Loucy (cell line): ENCODE measurements around the gene MYOF.

Experiments
- H2AFZ ChIP-seq: fragments of 200-600 bp; sonication (generic); 2 replicates; pipeline ENCODE4 v1.6.0; 2016; ENCODE audit warnings: antibody characterized with exemption, mild to moderate bottlenecking, low read length, moderate library complexity
- H3F3A ChIP-seq: fragments of 200-600 bp; 2 replicates; pipeline ENCODE4 v1.6.0; 2016; ENCODE audit warnings: antibody characterized with exemption, low read depth, mild to moderate bottlenecking
- H3K27me3 ChIP-seq: fragments of 200-600 bp; sonication (generic); 2 replicates; pipeline ENCODE4 v1.6.1; 2014; ENCODE audit warnings: low read length, mild to moderate bottlenecking; ENCODE audit not compliant: insufficient read depth, poor library complexity, severe bottlenecking
- H3K36me3 ChIP-seq: fragments of 200-600 bp; sonication (generic); 2 replicates; pipeline ENCODE4 v1.6.1; 2016; ENCODE audit warnings: low read length; ENCODE audit not compliant: insufficient read depth
- H3K4me1 ChIP-seq: fragments of 200-600 bp; sonication (generic); 2 replicates; pipeline ENCODE4 v1.5.1; 2014; ENCODE audit warnings: low read length, mild to moderate bottlenecking; ENCODE audit not compliant: insufficient read depth, poor library complexity, severe bottlenecking
- H3K4me2 ChIP-seq: fragments of 200-600 bp; sonication (generic); 2 replicates; pipeline ENCODE4 v1.6.0; 2014; ENCODE audit warnings: antibody characterized with exemption, low read length, low read depth, mild to moderate bottlenecking; ENCODE audit not compliant: poor library complexity, severe bottlenecking
- H3K4me3 ChIP-seq: fragments of 200-600 bp; sonication (generic); 2 replicates; pipeline ENCODE4 v1.5.1; 2014; ENCODE audit warnings: low read length, mild to moderate bottlenecking, mixed read lengths; ENCODE audit not compliant: poor library complexity, severe bottlenecking
- H3K79me2 ChIP-seq: fragments of 200-600 bp; sonication (generic); 2 replicates; pipeline ENCODE4 v1.6.1; 2014; ENCODE audit warnings: low read length; ENCODE audit not compliant: insufficient read depth
- H3K9ac ChIP-seq: fragments of 200-600 bp; sonication (generic); 2 replicates; pipeline ENCODE4 v1.6.0; 2014; ENCODE audit warnings: mild to moderate bottlenecking, low read depth, low read length, moderate library complexity; ENCODE audit not compliant: poor library complexity, severe bottlenecking
- H3K9me2 ChIP-seq: fragments of 200-600 bp; sonication (generic); replicated peaks from 2 replicates; pipeline ENCODE4 v1.6.1; 2016; ENCODE audit warnings: low read depth, low read length, mixed read lengths
- H3K9me3 ChIP-seq: fragments of 200-600 bp; sonication (generic); 2 replicates; pipeline ENCODE4 v1.6.1; 2014; ENCODE audit warnings: mild to moderate bottlenecking, antibody characterized with exemption, low read length, low read depth; ENCODE audit not compliant: insufficient read depth
- H4K20me1 ChIP-seq: fragments of 200-600 bp; sonication (generic); 2 replicates; pipeline ENCODE4 v1.6.0; 2014; ENCODE audit warnings: antibody characterized with exemption, low read length, mild to moderate bottlenecking; ENCODE audit not compliant: insufficient read depth, poor library complexity, severe bottlenecking
- EZH2phosphoT487 ChIP-seq: fragments of 200-600 bp; IDR thresholded peaks from 2 replicates; pipeline ENCODE4 v1.6.1; 2018; ENCODE audit warnings: antibody characterized with exemption, mild to moderate bottlenecking, moderate library complexity, borderline replicate concordance
- TF ChIP-seq, protein P1 (sequence below): fragments of 200-600 bp; sonication (generic); conservative IDR thresholded peaks from 2 replicates; pipeline ENCODE4 v1.5.1; 2014; ENCODE audit warnings: mild to moderate bottlenecking, antibody characterized with exemption, low read length

Gene MYOF

DNA sequence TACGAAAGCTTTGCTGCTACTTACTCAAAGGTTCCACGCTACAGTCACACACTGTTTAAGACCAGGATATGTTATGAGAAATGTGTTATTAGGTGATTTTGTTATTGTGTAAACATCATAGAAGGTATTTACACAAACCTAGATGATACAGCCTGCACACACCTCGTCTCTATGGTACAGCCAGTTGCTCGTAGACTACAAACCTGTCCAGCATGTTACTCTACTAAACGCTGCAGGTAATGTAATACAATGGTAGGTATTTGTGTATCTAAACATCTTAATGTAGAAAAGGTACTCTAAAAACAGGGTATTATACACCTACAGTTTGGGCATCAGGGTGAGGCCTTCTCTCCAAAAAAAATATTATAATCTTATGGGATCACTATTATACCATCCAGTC, 181.2 kb downstream of the MYOF start:
- Histone ChIP-seq H3K79me2 (no peaks in the 10 kb centered on the region), H3K9me3 (no peaks in the 10 kb centered on the region), H3K9me2 (no peaks in the 10 kb centered on the region), H3K36me3 (no peaks in the 10 kb centered on the region), H4K20me1 (no peaks in the 10 kb centered on the region), H2AFZ (no peak overlapping the region), H3F3A (no peaks in the 10 kb centered on the region), H3K4me1 (no peaks in the 10 kb centered on the region), H3K4me3 (no peak overlapping the region), H3K27me3 (no peaks in the 10 kb centered on the region), H3K9ac (no peak overlapping the region), H3K4me2 (no peak overlapping the region)
- TF ChIP-seq EZH2phosphoT487 = no peak
- TF ChIP-seq, protein P1, sequence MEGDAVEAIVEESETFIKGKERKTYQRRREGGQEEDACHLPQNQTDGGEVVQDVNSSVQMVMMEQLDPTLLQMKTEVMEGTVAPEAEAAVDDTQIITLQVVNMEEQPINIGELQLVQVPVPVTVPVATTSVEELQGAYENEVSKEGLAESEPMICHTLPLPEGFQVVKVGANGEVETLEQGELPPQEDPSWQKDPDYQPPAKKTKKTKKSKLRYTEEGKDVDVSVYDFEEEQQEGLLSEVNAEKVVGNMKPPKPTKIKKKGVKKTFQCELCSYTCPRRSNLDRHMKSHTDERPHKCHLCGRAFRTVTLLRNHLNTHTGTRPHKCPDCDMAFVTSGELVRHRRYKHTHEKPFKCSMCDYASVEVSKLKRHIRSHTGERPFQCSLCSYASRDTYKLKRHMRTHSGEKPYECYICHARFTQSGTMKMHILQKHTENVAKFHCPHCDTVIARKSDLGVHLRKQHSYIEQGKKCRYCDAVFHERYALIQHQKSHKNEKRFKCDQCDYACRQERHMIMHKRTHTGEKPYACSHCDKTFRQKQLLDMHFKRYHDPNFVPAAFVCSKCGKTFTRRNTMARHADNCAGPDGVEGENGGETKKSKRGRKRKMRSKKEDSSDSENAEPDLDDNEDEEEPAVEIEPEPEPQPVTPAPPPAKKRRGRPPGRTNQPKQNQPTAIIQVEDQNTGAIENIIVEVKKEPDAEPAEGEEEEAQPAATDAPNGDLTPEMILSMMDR = no peak

DNA sequence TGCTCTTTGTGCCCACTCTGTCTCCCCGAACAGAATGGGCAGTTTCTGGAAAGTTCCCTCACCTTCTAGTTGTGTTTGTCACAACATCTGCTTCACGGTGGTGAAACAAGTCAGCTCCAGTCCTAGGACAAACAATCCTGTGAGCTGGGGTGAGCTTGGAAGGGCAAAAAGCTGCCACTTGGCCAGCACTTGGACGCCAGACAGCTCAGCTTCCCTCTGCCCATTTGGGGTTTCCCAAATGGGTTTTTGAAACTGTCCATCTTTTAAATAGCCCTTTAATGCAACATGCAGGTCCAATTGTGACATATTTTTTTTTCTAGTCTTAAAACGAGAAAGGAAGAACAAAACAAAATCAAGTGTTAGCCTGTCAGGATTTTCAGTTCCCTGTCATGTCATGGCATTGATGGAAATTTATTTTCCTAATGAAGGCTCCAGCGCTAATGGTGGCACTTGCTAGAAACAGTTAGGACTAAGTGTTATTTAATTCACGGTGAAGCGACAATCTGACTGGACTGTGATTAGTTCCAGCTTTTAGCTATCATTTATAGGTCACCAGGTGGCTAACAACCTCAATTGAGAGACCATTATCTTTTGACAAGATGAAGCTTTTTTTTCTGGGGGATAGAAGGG, 181.7 kb downstream of the MYOF start:
- H3F3A ChIP-seq = no peaks in the 10 kb centered on the region
- no peaks in the 10 kb centered on the region for H3K36me3 ChIP-seq
- no peaks in the 10 kb centered on the region for H3K27me3 ChIP-seq
- no peaks in the 10 kb centered on the region for H3K9me2 ChIP-seq
- H3K4me1 ChIP-seq = no peaks in the 10 kb centered on the region
- no peak overlapping the region for H3K4me2 ChIP-seq
- H4K20me1 ChIP-seq = no peaks in the 10 kb centered on the region
- no peaks in the 10 kb centered on the region for H3K9me3 ChIP-seq
- H3K79me2 ChIP-seq = no peaks in the 10 kb centered on the region
- H3K4me3 ChIP-seq = no peak overlapping the region
- no peak overlapping the region for H2AFZ ChIP-seq
- no peak for TF ChIP-seq EZH2phosphoT487
- TF ChIP-seq, protein P1 = no peak
- H3K9ac ChIP-seq = no peak overlapping the region

DNA sequence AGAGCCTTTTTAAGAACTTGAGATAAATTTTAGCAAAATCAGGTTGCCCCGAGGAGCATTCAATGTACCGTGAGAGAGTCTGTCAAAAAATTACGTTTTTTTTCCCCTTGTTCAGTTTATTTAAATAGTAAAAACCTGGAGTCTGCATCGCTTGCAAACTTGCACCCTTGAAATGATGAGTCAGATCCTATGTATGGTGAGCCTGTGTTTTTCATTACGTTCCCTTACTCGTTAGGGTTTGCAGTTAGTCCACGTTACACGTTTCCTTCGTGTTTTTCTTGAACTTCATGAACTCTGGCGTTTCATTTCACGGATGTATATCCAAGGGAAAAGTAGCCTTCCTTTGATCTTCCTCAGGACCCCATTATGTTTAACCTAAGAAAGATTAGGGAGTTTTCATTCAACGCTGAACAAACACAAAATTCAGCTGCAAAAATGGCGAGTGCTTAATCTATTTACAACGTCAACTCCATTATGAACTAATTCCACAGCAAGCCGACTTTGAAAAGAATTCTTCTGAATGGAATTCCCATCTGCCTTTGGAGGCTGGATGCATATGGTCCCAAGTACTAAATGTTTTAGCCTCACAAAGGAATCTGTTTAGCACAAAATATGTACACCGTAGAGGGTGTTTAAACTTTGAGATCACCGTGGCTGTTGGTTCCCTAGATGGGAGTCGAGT, 182.4 kb downstream of the MYOF start:
- H3K4me3 ChIP-seq = no peak overlapping the region
- TF ChIP-seq, protein P1 = no peak
- no peak for TF ChIP-seq EZH2phosphoT487

More for the DNA sequence above, 182.4 kb downstream of the MYOF start:
- H2AFZ ChIP-seq = no peak overlapping the region
- H3K4me1 ChIP-seq = no peaks in the 10 kb centered on the region
- H3K27me3 ChIP-seq = no peaks in the 10 kb centered on the region
- H4K20me1 ChIP-seq = no peaks in the 10 kb centered on the region
- H3F3A ChIP-seq = no peaks in the 10 kb centered on the region
- no peak overlapping the region for H3K4me2 ChIP-seq
- H3K79me2 ChIP-seq = no peaks in the 10 kb centered on the region
- H3K9ac ChIP-seq = no peak overlapping the region
- no peaks in the 10 kb centered on the region for H3K9me2 ChIP-seq
- H3K36me3 ChIP-seq = no peaks in the 10 kb centered on the region
- no peaks in the 10 kb centered on the region for H3K9me3 ChIP-seq
